NT2/D1 (cell line): ENCODE results near the gene OR1S1.

Experiments
- YY1 ChIP-seq: IDR thresholded peaks from 2 replicates; pipeline ENCODE4 v1.6.1; 2011; ENCODE audit not compliant: insufficient read length, insufficient read depth
- ZNF274 ChIP-seq: IDR thresholded peaks from 2 replicates; pipeline ENCODE4 v1.6.1; 2011; ENCODE audit warnings: mild to moderate bottlenecking, low read depth, low read length

DNA sequence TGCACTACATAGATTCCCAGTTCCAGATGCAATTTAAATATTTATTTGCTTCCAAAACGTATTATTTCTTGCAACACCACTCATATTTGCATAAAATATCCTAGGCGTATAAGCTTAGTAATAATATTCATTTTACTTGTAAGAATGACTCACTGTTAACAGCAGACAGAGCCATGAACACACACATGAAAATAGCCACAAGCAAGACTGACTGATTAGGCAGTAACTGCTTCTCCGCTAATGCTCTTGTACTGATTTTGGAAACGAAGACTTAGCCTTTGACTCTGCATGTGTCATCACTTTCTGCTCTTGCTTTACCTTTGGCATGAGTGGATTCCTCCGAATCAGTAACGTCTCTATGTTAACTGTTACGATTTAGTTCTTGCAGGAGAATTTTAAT lies 10.2 kb downstream of the OR1S1 start:
- TF ChIP-seq YY1 (no peak), ZNF274 (no peak)
